GM12892 (cell line): ENCODE measurements around the gene FGR.

Experiments used
- POLR2A ChIP-seq: IDR thresholded peaks from 2 replicates; pipeline ENCODE4 v1.6.1; 2011; ENCODE audit warnings: low read depth, low read length, control low read depth
- TAF1 ChIP-seq: IDR thresholded peaks from 2 replicates; pipeline ENCODE4 v1.6.1; 2011; ENCODE audit warnings: low read depth, mild to moderate bottlenecking, control low read depth, low read length, borderline replicate concordance

GRCh38 chr1:27588256-27589232, 46.4 kb downstream of the FGR start:
- no peak for TF ChIP-seq POLR2A
- TF ChIP-seq TAF1 = no peak
